GM12892 (cell line): Measurements from ENCODE around the gene COL23A1.
"Not testable (repeated sequence)": the region's sequence is repeated elsewhere in the genome, so short reads cannot be mapped to it uniquely, and the experiment has no call there.

Source experiments
- DNase-seq: peaks from one replicate; pipeline ENCODE4 v3.0.0; 2011; ENCODE audit not compliant: insufficient read length
- FAIRE-seq: peaks from 2 replicates; lab custom pipeline; 2011; peaks lifted over from hg19 to GRCh38; lab: Jason Lieb, UNC
- POLR2A ChIP-seq: IDR thresholded peaks from 2 replicates; pipeline ENCODE4 v1.6.1; 2011; ENCODE audit warnings: low read depth, low read length, control low read depth
- POLR2AphosphoS5 ChIP-seq: IDR thresholded peaks from 2 replicates; pipeline ENCODE4 v1.6.1; 2011; ENCODE audit warnings: low read depth, low read length, control low read depth
- TAF1 ChIP-seq: IDR thresholded peaks from 2 replicates; pipeline ENCODE4 v1.6.1; 2011; ENCODE audit warnings: low read depth, mild to moderate bottlenecking, control low read depth, low read length, borderline replicate concordance

Gene COL23A1

DNA sequence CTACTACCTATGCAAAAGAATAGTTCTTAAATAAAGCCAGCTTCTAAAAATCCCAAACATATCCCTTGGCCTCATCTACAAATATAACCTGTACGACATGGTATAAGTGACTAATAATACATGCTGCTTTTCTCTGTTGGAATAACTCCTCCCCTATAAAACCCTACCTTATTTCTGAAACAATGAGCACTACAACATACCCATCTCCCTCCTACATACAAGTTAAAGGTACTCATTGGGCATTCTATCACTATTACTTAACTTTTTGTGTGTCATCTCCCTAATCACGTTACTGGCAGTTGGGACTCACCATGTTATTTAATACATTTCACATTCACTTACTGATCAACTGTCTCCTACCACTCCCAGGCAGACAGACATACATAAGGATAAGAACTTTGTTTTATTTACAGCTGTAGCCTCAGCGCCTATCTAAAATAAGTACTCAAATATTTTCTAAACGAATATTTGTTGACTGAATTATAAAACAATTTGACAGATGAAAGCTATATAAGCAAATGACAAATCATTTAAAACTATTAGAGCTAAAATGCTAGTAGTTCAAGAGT, 32.6 kb upstream of the COL23A1 start:
- FAIRE-seq (no peak), DNase-seq (no peak)
- TF ChIP-seq POLR2A: no peak

DNA sequence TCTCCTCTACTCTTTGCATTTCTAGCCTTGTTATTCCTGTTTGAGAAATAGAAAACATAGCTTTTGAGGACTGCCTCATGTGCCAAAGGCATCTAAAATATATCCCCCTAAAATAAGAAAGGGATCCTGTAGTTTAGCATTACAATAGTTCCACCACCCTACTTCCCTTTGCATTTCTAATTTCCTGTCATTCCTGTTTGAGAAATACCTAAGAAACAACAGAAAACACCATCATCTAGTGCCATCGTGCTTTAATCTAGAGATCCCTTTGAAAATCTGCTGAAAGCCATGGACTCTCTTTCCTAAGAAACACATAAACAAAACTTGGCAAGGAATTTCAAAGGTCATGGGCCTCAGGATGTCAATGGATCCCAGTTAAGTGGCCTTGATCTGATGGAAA, 29.2 kb upstream of the COL23A1 start:
- FAIRE-seq (no peak), DNase-seq (no peak)
- TF ChIP-seq TAF1 (no peak), POLR2A (no peak), POLR2AphosphoS5 (no peak)

- FAIRE-seq (no peak), DNase-seq (no peak)
- no peak for TF ChIP-seq POLR2A
- TF ChIP-seq TAF1: no peak
- no peak for TF ChIP-seq POLR2AphosphoS5
Observed at GRCh38 chr5:178612299-178612698, 22.1 kb upstream of the COL23A1 start.

- FAIRE-seq (no peak), DNase-seq (no peak)
- TF ChIP-seq POLR2AphosphoS5 (no peak), POLR2A (no peak), TAF1 (no peak)
Observed at GRCh38 chr5:178606269-178606668, 16.1 kb upstream of the COL23A1 start.

DNA sequence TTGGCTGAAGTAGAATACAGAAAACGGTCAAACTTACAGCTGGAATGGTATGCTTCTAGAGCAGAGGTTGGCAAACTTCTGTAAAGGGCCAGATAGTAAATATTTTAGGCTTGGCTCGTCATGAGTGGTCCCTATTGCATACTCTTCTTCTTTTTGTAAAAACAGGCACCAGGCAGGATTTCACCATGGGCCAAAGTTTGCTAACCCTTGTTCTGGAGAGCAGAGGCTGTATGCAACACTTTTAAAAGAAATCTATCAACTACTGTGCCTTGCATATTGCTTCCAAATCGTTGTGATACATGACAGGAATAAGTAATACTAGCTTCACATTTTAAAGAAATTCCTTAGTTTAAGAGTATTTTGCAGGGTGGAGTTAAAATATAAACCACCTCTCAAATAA, 15.6 kb upstream of the COL23A1 start:
- TF ChIP-seq TAF1: no peak
- no peak for TF ChIP-seq POLR2AphosphoS5
- no peak for TF ChIP-seq POLR2A
- DNase-seq (no peak), FAIRE-seq (no peak)

DNA sequence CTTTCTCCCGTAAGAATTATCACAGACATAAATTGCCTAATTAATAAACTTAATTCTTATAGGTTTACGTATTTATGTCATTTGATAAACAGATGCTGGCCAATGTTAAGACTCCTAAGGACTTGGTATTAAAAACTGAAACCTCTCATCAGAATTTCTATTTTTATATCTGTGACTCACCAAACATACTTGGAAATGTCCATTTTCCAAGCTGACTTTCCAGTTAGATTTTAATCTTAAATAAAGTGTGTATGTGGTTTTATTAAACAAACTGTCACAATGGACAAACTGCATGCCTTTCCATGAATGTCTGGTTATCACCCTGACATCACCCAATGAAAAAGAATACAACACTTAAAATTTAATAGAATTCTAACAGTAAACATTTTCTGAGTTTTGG, 12.6 kb upstream of the COL23A1 start:
- DNase-seq (no peak), FAIRE-seq (no peak)
- no peak for TF ChIP-seq TAF1
- no peak for TF ChIP-seq POLR2AphosphoS5
- no peak for TF ChIP-seq POLR2A

DNA sequence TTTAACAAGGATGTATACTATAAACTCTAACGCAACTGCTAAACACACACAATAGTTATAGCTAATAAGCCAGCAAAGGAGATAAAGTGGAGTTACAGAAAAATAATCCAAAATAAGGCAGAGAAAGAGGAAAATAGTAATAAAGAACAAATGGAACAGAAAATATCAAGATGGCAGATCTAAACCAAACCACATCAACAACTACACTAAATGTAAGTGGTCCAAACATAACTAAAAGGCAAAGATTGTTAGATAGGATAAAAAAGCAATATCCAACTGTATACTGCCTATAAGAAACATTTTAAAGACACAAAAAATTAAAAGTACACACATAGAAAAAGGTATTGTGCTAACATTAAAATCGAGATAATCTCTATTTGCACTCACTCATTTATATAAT, 5.6 kb upstream of the COL23A1 start:
- FAIRE-seq (no peak), DNase-seq (no peak)
- TF ChIP-seq POLR2A (no peak), TAF1 (no peak)

GRCh38 chr5:178595150-178595549, 5.0 kb upstream of the COL23A1 start:
- TF ChIP-seq POLR2AphosphoS5 (no peak), POLR2A (no peak), TAF1 (no peak)
- no peak for DNase-seq
- no peak for FAIRE-seq

- TF ChIP-seq POLR2A: no peak
- TF ChIP-seq TAF1: no peak
- TF ChIP-seq POLR2AphosphoS5: no peak
- FAIRE-seq: no peak
- DNase-seq: no peak
Observed at GRCh38 chr5:178590924-178591423, 781 bp upstream of the COL23A1 start.

DNA sequence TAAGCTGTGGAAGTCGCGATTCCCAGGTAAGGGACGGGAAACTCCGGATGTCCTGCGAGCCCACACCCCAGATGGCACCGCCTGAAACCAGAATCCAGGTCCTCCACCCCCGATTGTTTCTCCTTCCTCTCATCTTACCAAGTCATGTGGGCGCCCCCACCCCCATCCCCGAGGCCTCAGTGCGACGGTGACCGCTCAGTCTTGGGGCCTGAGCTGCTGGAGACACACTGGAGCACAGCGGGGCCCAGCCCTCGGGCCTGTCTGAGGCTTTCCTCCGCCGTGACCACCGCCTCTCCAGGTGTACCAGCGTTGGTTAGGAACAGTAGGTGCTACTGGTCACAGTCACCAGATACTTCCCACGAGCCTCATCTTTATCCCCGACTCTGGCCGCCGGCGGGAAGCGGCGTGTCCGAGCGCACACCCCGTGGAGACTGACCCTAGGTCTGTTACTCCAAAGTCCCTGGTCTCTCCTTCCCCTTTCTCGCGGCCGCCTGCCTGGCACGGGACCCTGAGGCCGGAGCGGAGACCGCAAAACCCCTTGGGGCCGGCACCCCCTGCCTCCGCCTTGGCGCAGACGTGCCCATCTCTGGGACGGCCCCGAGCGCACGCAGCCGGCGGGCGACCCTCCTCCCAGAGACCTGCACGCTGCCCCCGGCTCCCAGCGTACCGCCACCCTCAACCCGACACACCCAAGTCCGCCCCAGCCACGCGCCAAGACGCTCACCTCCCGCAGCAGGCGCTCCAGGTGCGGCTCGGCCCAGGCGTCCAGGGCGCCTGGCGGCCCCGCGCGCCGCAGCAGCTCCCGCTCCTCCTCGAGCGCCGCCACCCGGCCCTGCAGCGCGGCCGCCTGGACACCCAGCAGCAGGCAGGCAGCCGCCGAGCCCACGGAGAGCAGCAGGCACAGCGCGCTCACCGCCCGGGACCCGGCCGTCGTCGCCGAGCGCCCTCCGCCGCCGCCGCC, 733 bp downstream of the COL23A1 start:
- FAIRE-seq (no peak), DNase-seq (no peak)
- TF ChIP-seq POLR2A (no peak), TAF1 (no peak), POLR2AphosphoS5 (no peak)

DNA sequence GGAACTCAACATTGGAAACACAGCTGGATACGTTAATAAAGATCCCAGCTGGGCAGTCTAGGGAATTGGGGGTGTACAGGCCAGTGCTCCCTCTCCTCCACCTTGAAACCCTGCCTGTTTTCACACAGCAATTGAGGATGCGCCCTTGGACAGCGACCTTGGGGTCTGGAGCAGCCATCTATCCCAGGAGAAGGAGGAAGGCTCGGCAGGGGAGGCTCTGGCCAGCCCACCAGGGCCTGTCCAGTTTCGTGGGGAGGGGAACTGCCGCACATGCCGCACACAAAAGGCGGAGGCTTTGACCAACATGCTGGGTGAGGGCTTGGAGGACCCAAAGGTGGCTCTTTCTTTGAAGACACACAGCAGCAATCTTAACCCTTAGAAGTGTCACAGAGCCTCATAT, 1.4 kb downstream of the COL23A1 start:
- FAIRE-seq (no peak), DNase-seq (no peak)
- TF ChIP-seq TAF1 (no peak), POLR2A (no peak), POLR2AphosphoS5 (no peak)

DNA sequence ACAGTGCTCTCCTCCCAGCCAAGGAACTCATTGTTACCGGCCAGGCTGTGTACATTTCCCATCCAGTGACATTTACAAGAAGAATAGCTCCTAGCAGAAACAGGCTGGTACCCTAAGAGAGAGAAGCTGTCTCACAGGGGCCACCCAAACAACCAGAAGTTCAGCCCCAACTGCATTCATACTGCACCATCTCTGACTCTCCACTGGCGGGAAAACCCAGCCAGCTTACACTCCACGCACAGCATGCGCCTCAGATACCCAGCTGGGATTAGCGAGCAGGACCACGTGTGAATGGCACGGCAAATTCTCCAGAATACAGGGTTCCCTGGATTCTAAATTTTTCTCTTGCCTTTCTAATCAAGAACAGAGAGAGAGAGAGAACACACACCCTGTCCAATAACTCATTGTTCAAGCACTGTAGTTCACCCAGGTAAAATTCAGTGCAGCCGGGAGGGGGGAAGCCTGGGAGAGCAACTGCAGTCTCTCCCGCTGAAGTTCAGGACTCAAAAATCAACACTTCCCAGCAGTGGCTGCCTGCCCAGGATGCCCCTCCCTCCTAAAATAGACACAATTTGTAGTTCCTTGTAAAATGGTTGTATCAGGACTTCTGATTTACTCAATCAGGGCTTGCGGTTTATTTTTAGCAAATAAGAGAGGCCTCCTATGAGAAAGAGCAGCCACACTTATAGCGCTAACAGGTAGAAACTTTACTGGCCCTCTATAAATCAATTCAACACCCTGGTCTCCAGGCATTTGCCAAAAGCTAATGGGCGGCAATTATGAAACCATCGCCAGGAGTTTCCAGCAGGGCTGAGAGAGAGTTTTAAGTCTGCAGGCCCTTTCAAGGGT, 2.2 kb downstream of the COL23A1 start:
- no peak for DNase-seq
- no peak for FAIRE-seq
- TF ChIP-seq POLR2AphosphoS5 (no peak), POLR2A (no peak), TAF1 (no peak)

- FAIRE-seq (no peak), DNase-seq (no peak)
- TF ChIP-seq POLR2AphosphoS5 (no peak), TAF1 (no peak), POLR2A (no peak)
Observed at GRCh38 chr5:178586396-178586795, 3.8 kb downstream of the COL23A1 start.

DNA sequence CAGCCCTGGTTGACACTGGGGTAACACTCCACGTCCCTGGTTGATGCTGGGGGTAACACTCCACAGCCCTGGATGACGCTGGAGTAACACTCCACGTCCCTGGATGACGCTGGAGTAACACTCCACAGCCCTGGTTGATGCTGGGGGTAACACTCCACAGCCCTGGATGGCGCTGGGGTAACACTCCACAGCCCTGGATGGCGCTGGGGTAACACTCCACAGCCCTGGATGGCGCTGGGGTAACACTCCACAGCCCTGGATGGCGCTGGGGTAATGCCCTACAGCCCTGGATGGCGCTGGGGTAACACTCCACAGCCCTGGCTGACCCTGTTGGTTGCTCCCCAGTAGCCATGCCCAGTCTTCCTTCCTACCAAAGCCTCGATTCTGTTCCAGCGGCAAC, 4.8 kb downstream of the COL23A1 start:
- not testable (repeated sequence) for DNase-seq
- FAIRE-seq: peak; percentile 100
